Vagina (tissue), 2 donors: Measurements from ENCODE around the gene ABT1. TPM values are rescaled to one million over a fixed set of nuclear protein-coding genes. Genes with fewer than 3 reads are reported as not detected.

ENCODE experiments used
- DNase-seq, 2 donors: peaks; one replicate each; pipeline ENCODE4 v3.0.0-alpha.2; 2017; ENCODE audit errors: extremely low spot score in 2 of 2
- H3K27ac ChIP-seq: fragments of 200-600 bp; sonication (generic); one replicate; pipeline ENCODE4 v1.5.1; 2019
- H3K27me3 ChIP-seq: fragments of 200-600 bp; sonication (generic); one replicate; pipeline ENCODE4 v1.5.1; 2019
- H3K36me3 ChIP-seq, 2 donors: fragments of 200-600 bp; sonication (generic); one replicate each; pipeline ENCODE4 v1.5.1; 2017 to 2019
- H3K4me1 ChIP-seq: fragments of 200-600 bp; sonication (generic); one replicate; pipeline ENCODE4 v1.5.1; 2019
- H3K4me3 ChIP-seq, 2 donors: fragments of 200-600 bp; sonication (generic); 1 replicate in 1 of 2; 2 replicates in 1 of 2; pipeline ENCODE4 v1.5.1; 2016 to 2019
- H3K9me3 ChIP-seq: fragments of 200-600 bp; sonication (generic); one replicate; pipeline ENCODE4 v1.5.1; 2019
- POLR2A ChIP-seq, 2 donors: fragments of 450-650 bp; IDR thresholded peaks; one replicate each; pipeline ENCODE4 v1.6.1; 2017; ENCODE audit warnings: antibody characterized with exemption in 2 of 2, mild to moderate bottlenecking in 2 of 2, moderate library complexity in 2 of 2
- POLR2AphosphoS5 ChIP-seq, 2 donors: sonication (generic); formaldehyde crosslinking; IDR thresholded peaks; one replicate each; pipeline ENCODE4 v1.9.0; 2017; ENCODE audit warnings: antibody characterized with exemption in 2 of 2, mild to moderate bottlenecking in 2 of 2, low read depth in 1 of 2; ENCODE audit not compliant: insufficient read depth in 1 of 2
- intact Hi-C: fragments of 100-400 bp; cut with DNase I; formaldehyde crosslinking; loops from one replicate; pipeline ENCODE4 v1.15.1; 2023
- total RNA-seq: library from RNA; depleted of rRNA; stranded (reverse); fragments of >200 nt; gene quantifications from one replicate; pipeline ENCODE4 v1.2.3, GENCODE V29; 2016
- TF ChIP-seq, protein P1 (sequence below), 3 experiments: fragments of 450-650 bp in 2 of 3; fragments of 200-600 bp in 1 of 3; sonication (generic) in 1 of 3; IDR thresholded peaks; one replicate each; pipeline ENCODE4 v1.5.1; 2017 to 2019; ENCODE audit warnings: antibody characterized with exemption in 3 of 3, mild to moderate bottlenecking in 2 of 3, moderate library complexity in 2 of 3

Gene ABT1
- total RNA-seq, 1 donor from 2014 or later = 24.8 TPM

DNA sequence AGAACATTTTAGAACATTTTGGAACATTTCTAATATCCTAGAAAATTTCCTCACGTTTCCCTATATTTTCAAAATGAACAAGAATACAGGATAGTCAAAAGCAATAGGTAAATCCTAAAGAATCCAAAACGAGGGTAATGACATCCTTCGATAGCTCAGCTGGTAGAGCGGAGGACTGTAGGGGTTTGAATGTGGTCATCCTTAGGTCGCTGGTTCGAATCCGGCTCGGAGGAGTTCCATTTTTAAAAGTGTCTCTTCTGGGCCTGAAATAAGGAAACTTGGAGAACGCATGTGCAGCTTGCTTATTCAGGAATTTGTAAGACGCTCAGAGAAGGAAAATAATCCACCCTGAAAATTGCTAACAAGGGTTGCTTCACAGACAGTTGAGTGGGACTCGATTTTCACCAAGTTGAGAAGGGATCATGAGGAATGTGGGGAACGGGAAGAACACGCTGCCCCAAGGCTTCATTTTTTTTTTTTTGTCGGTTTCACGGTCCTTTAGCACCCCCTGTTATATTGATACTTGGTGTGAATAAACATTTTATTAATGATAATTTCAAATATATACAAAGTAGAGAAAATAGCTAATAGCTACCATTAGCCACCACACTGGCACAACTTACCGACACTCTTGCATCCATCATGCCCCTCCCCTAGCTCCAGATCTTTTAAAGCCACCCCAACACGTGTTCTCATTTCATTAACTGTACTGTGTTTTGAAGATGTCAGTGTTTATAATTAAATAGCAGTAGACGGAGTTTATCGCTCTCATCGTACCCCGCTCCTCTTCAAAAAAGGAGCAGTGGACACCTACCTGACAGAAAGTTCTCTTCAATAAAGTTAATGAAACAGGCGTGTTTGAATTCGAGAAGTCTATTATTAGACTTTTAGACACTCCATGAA lies 1.8 kb upstream of the ABT1 start:
- Histone ChIP-seq H3K4me3 (peak overlapping the region; percentile 91 to 94), H3K9me3 (no peaks in the 10 kb centered on the region), H3K27me3 (no peaks in the 10 kb centered on the region), H3K36me3 (peaks cover 0 to 20% of the 10 kb centered on the region in 2 donors), H3K4me1 (peaks cover 26% of the 10 kb centered on the region), H3K27ac (peak overlapping the region; percentile 83)
- DNase-seq = no peak
- TF ChIP-seq POLR2AphosphoS5 (IDR thresholded peaks at IDR 0.05; ENCODE audit: insufficient read depth in 1 of 2, low read depth in 1 of 2) (no peak), POLR2A (IDR thresholded peaks at IDR 0.05) (no peak)
- TF ChIP-seq, protein P1, sequence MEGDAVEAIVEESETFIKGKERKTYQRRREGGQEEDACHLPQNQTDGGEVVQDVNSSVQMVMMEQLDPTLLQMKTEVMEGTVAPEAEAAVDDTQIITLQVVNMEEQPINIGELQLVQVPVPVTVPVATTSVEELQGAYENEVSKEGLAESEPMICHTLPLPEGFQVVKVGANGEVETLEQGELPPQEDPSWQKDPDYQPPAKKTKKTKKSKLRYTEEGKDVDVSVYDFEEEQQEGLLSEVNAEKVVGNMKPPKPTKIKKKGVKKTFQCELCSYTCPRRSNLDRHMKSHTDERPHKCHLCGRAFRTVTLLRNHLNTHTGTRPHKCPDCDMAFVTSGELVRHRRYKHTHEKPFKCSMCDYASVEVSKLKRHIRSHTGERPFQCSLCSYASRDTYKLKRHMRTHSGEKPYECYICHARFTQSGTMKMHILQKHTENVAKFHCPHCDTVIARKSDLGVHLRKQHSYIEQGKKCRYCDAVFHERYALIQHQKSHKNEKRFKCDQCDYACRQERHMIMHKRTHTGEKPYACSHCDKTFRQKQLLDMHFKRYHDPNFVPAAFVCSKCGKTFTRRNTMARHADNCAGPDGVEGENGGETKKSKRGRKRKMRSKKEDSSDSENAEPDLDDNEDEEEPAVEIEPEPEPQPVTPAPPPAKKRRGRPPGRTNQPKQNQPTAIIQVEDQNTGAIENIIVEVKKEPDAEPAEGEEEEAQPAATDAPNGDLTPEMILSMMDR (IDR thresholded peaks at IDR 0.05) = no peak
- intact Hi-C loops = loop anchor here (10.0 kb wide), 1 partner anchor 250 kb away; no protein-coding TSS in a partner anchor

DNA sequence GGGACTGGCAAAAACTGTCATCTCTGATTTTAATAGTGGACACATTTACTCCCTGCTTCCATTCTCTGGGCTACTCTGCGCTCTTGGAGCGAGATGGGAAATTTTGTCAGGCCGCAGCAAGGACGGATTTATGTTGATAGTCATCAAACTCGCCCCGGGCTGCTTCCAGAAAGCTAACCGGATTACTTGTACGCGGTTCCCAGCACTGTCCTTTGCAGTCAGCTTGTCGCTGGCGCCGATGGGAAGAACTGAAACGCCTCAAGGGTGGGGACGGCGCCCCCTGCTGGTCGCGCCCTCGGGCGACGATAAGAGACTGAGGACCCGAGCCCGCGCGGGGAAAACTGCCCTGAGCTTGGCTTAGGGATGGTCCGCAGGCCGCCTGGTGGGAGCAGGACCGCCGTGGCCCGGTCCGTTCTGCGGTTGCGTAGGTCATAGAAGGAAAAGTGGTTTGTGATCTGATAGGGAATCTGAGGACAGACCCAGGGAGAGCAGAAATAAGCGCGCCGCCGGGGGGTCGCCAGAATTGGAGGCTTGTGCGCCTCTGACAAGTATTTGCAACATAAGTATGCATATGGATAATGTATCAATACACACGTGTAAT lies 984 bp upstream of the ABT1 start:
- intact Hi-C loops = loop anchor here (10.0 kb wide), 1 partner anchor 251 kb away; no protein-coding TSS in a partner anchor
- Histone ChIP-seq H3K36me3 (peaks cover 0 to 20% of the 10 kb centered on the region in 2 donors), H3K4me3 (peak overlapping the region; percentile 91 to 94), H3K4me1 (peaks cover 26% of the 10 kb centered on the region), H3K27me3 (no peaks in the 10 kb centered on the region), H3K9me3 (no peaks in the 10 kb centered on the region), H3K27ac (peak overlapping the region; percentile 83)
- TF ChIP-seq POLR2A (IDR thresholded peaks at IDR 0.05) = no peak
- TF ChIP-seq POLR2AphosphoS5 (IDR thresholded peaks at IDR 0.05; ENCODE audit: insufficient read depth in 1 of 2, low read depth in 1 of 2) = peak; percentile 64 to 70
- TF ChIP-seq, protein P1 (IDR thresholded peaks at IDR 0.05) = peak; percentile 83 to 93 (median 88)
- DNase-seq = peak in 1 of 2 donors; percentile 93

- TF ChIP-seq POLR2AphosphoS5 (IDR thresholded peaks at IDR 0.05; ENCODE audit: insufficient read depth in 1 of 2, low read depth in 1 of 2) = no peak
- TF ChIP-seq, protein P1 (IDR thresholded peaks at IDR 0.05) = no peak
- no peak for TF ChIP-seq POLR2A (IDR thresholded peaks at IDR 0.05)
- Histone ChIP-seq H3K4me1 (peaks cover 26% of the 10 kb centered on the region), H3K27me3 (no peaks in the 10 kb centered on the region), H3K36me3 (peaks cover 0 to 20% of the 10 kb centered on the region in 2 donors), H3K4me3 (peak overlapping the region; percentile 91 to 94), H3K27ac (peak overlapping the region; percentile 83), H3K9me3 (no peaks in the 10 kb centered on the region)
- intact Hi-C loops = loop anchor here (10.0 kb wide), 1 partner anchor 253 kb away; no protein-coding TSS in a partner anchor
- DNase-seq = no peak
Observed at GRCh38 chr6:26597389-26597766, 625 bp downstream of the ABT1 start.

GRCh38 chr6:26597821-26598220 lies 1.1 kb downstream of the ABT1 start:
- peak overlapping the region; percentile 83 for H3K27ac ChIP-seq

GRCh38 chr6:26598267-26598666 lies 1.5 kb downstream of the ABT1 start:
- Histone ChIP-seq H3K36me3 (peaks cover 0 to 20% of the 10 kb centered on the region in 2 donors), H3K27ac (no peak overlapping the region), H3K4me1 (peaks cover 26% of the 10 kb centered on the region), H3K9me3 (no peaks in the 10 kb centered on the region), H3K27me3 (no peaks in the 10 kb centered on the region), H3K4me3 (no peak overlapping the region)
- TF ChIP-seq, protein P1 (IDR thresholded peaks at IDR 0.05) = no peak
- no peak for TF ChIP-seq POLR2AphosphoS5 (IDR thresholded peaks at IDR 0.05; ENCODE audit: insufficient read depth in 1 of 2, low read depth in 1 of 2)
- no peak for TF ChIP-seq POLR2A (IDR thresholded peaks at IDR 0.05)
- intact Hi-C loops = loop anchor here (10.0 kb wide), 1 partner anchor 253 kb away; no protein-coding TSS in a partner anchor
- no peak for DNase-seq

More at GRCh38 chr6:26597821-26598220, 1.1 kb downstream of the ABT1 start:
- intact Hi-C loops = loop anchor here (10.0 kb wide), 1 partner anchor 253 kb away; no protein-coding TSS in a partner anchor
- H3K4me1 ChIP-seq = peaks cover 26% of the 10 kb centered on the region
- no peak for DNase-seq
- peaks cover 0 to 20% of the 10 kb centered on the region in 2 donors for H3K36me3 ChIP-seq
- no peaks in the 10 kb centered on the region for H3K27me3 ChIP-seq
- H3K4me3 ChIP-seq = peak overlapping the region; percentile 91 to 94
- no peaks in the 10 kb centered on the region for H3K9me3 ChIP-seq
- no peak for TF ChIP-seq POLR2AphosphoS5 (IDR thresholded peaks at IDR 0.05; ENCODE audit: insufficient read depth in 1 of 2, low read depth in 1 of 2)
